IPS-18a (cell line): ENCODE results near the gene DSCAML1.

Experiments used
- H3K27ac ChIP-seq: one replicate; pipeline ENCODE4 v1.5.1; 2013; ENCODE audit warnings: low read length
- H3K27me3 ChIP-seq: one replicate; pipeline ENCODE4 v1.6.1; 2013; ENCODE audit warnings: mild to moderate bottlenecking, low read length; ENCODE audit not compliant: control insufficient read depth, insufficient read depth
- H3K36me3 ChIP-seq: one replicate; pipeline ENCODE4 v1.6.1; 2013; ENCODE audit warnings: low read depth, low read length; ENCODE audit not compliant: control insufficient read depth
- H3K4me1 ChIP-seq: one replicate; pipeline ENCODE4 v1.6.1; 2013; ENCODE audit warnings: low read depth, low read length; ENCODE audit not compliant: control insufficient read depth
- H3K4me3 ChIP-seq: one replicate; pipeline ENCODE4 v1.5.1; 2013; ENCODE audit warnings: low read length
- H3K9ac ChIP-seq: one replicate; pipeline ENCODE4 v1.6.1; 2013; ENCODE audit warnings: mild to moderate bottlenecking, low read length, moderate library complexity
- H3K9me3 ChIP-seq: one replicate; pipeline ENCODE4 v1.6.1; 2013; ENCODE audit warnings: low read depth, low read length; ENCODE audit not compliant: control insufficient read depth

Gene DSCAML1

GRCh38 chr11:117572129-117572528, 224.9 kb downstream of the DSCAML1 start:
- Histone ChIP-seq H3K27me3 (no peaks in the 10 kb centered on the region), H3K4me1 (no peaks in the 10 kb centered on the region), H3K4me3 (no peak overlapping the region), H3K36me3 (no peaks in the 10 kb centered on the region), H3K9ac (no peak overlapping the region), H3K27ac (no peak overlapping the region), H3K9me3 (no peaks in the 10 kb centered on the region)

- Histone ChIP-seq H3K4me3 (no peak overlapping the region), H3K4me1 (no peaks in the 10 kb centered on the region), H3K9me3 (no peaks in the 10 kb centered on the region), H3K27me3 (no peaks in the 10 kb centered on the region), H3K27ac (no peak overlapping the region), H3K36me3 (no peaks in the 10 kb centered on the region), H3K9ac (no peak overlapping the region)
Observed at GRCh38 chr11:117570701-117571100, 226.3 kb downstream of the DSCAML1 start.

DNA sequence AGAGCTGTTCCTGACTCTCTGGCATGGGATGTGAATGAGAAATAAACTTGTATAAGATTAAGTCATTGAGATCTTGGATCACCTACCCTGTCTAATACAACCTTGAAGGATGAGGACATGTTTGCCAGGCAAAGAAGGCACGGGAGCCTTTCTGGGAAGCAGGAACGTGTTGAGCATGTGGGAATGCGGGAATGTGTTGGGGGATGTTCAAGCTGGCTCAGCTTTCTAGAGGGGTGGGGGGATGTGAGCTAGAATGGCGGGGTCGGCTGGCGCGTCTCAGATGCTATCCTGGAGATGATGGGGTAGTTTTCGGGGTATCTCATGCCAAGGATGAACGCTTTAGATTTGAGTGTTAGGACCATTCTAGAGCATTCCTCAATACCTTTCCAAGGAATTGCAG, 227.1 kb downstream of the DSCAML1 start:
- no peaks in the 10 kb centered on the region for H3K4me1 ChIP-seq
- H3K4me3 ChIP-seq, result no peak overlapping the region
- H3K36me3 ChIP-seq, result no peaks in the 10 kb centered on the region
- H3K27me3 ChIP-seq, result no peaks in the 10 kb centered on the region
- H3K27ac ChIP-seq, result no peak overlapping the region
- H3K9ac ChIP-seq, result no peak overlapping the region
- H3K9me3 ChIP-seq, result no peaks in the 10 kb centered on the region

DNA sequence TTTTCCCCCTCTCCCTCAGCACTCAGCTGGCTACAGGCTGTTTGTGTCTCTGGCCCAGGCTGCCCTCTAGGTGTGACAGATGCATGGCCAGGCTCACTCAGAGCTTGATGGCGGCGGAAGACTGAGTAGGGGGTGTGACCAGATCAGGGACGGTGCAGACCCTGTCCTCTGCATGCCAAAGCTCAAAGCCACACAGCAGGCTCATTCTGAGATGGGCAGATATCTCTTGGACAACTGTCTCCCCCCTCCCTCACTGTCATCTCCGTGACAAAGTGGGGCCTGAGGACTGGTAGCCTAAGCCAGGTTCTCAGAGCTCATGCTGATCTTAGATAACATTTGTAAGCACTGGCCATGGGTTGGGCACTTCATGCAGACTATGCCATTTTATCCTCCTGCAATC, 231.3 kb downstream of the DSCAML1 start:
- H3K27me3 ChIP-seq, result no peaks in the 10 kb centered on the region
- H3K36me3 ChIP-seq, result no peaks in the 10 kb centered on the region
- no peaks in the 10 kb centered on the region for H3K9me3 ChIP-seq
- H3K4me1 ChIP-seq, result no peaks in the 10 kb centered on the region
- no peak overlapping the region for H3K9ac ChIP-seq
- no peak overlapping the region for H3K4me3 ChIP-seq
- H3K27ac ChIP-seq, result no peak overlapping the region

GRCh38 chr11:117564321-117564720, 232.7 kb downstream of the DSCAML1 start:
- Histone ChIP-seq H3K4me3 (no peak overlapping the region), H3K4me1 (peaks cover 12% of the 10 kb centered on the region), H3K27me3 (no peaks in the 10 kb centered on the region), H3K36me3 (no peaks in the 10 kb centered on the region), H3K9ac (no peak overlapping the region), H3K9me3 (no peaks in the 10 kb centered on the region), H3K27ac (no peak overlapping the region)

DNA sequence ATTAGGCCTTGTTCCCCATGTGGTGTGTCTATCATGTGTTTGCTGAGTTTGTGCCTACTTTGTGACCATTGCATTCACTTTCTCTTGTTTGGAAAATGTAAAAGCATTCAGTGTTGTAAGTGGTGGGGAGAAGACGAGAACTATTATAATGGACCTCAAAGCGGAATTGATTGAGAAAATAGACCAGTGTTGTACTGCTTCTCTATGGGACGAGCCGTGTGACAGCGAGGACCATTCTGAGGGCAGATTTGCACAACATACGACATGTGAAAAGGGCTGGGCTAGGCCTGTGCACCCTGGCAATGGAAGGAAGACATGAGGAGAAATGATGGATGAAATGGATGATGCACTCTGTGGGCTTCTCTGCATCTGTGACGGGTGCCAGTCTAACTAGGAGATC, 233.5 kb downstream of the DSCAML1 start:
- no peaks in the 10 kb centered on the region for H3K27me3 ChIP-seq

GRCh38 chr11:117562136-117562535, 234.9 kb downstream of the DSCAML1 start:
- no peaks in the 10 kb centered on the region for H3K9me3 ChIP-seq
- H3K4me3 ChIP-seq, result no peak overlapping the region
- H3K27me3 ChIP-seq, result no peaks in the 10 kb centered on the region
- peaks cover 16% of the 10 kb centered on the region for H3K4me1 ChIP-seq
- H3K9ac ChIP-seq, result no peak overlapping the region
- no peaks in the 10 kb centered on the region for H3K36me3 ChIP-seq
- no peak overlapping the region for H3K27ac ChIP-seq

More for the DNA sequence above, 233.5 kb downstream of the DSCAML1 start:
- Histone ChIP-seq H3K27ac (no peak overlapping the region), H3K9ac (no peak overlapping the region), H3K9me3 (no peaks in the 10 kb centered on the region), H3K36me3 (no peaks in the 10 kb centered on the region), H3K4me3 (no peak overlapping the region), H3K4me1 (peaks cover 14% of the 10 kb centered on the region)

DNA sequence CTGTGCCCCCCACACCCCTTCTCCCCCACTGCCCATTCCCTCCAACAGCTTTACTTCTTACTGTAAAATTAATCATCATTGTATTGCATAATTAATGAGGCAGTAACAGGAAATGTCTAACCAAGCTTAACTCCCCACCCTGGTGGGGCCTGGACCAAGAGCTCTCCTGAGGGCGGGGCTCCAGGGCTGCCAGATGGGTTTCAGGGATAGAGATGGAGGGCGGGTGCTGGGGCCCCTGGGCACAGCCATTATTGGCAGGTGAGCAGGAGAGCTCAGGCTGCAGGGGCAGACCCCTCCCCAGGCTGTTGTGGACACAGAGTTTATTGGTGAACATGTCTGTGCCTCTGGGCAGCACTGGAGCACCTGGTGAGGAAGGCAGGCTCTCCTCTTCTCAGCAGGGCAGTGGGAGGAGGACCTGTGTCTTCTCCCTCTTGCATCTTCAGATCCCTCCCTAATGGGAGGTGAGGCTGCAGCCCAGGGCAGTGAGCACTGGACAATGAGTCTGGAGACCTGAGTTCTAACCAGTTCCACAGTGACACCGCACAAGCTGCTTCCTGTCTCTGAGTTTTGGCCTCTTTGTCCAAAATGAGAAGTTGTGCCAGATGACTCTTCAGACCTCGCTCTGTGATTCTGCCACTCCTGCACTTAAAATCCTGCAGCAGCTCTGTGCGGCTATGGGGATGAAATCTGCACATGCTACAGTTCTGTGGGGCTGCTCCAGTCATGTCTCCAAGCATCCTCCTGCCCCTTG, 236.1 kb downstream of the DSCAML1 start:
- H3K9ac ChIP-seq, result no peak overlapping the region

DNA sequence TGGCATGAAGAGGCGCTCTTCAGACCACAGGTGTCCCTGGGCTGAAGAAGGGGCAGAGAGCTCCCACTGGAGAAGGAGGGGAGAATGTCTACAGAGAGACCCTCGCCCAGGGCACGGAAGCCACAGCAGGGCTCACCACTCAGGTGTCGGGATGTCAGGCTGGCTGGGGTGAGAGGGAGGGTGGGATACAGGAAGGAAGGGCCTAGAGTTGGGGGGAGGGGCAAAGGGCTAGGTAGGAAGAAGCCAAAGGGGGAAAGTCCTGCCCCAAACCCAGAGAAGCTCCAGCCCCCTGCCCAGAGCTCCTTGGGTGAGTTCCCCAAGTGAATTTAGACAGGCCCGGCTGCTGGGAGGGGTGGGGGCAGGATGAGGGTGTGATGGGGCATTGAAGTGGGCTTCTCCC, 237.3 kb downstream of the DSCAML1 start:
- peaks cover 18% of the 10 kb centered on the region for H3K4me1 ChIP-seq
- no peak overlapping the region for H3K27ac ChIP-seq
- no peak overlapping the region for H3K9ac ChIP-seq
- H3K36me3 ChIP-seq, result no peaks in the 10 kb centered on the region
- H3K4me3 ChIP-seq, result no peak overlapping the region
- no peaks in the 10 kb centered on the region for H3K27me3 ChIP-seq
- no peaks in the 10 kb centered on the region for H3K9me3 ChIP-seq

More for the DNA sequence above, 236.1 kb downstream of the DSCAML1 start:
- no peaks in the 10 kb centered on the region for H3K36me3 ChIP-seq
- H3K27me3 ChIP-seq, result no peaks in the 10 kb centered on the region
- no peak overlapping the region for H3K4me3 ChIP-seq
- no peak overlapping the region for H3K27ac ChIP-seq
- peaks cover 18% of the 10 kb centered on the region for H3K4me1 ChIP-seq
- no peaks in the 10 kb centered on the region for H3K9me3 ChIP-seq

DNA sequence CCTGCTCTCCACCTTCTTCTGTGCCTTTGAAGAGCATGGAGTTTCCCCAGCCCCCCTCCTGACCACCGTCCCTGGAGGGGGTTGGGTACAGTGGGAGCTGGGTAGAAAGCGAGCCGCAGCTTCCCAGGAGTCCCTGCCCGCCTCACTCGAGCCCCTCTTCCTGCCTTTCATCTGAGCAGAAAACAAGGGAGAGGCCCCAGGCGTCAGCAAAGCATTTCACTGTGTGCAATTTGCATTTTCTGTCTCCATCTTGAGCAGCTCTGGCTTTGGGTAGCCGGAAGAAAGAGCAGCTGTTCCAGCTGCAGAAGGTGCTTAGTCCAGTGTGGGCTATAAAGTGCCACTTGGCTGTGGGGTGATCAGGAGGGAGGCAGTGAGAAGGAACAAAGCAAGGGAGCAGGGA, 239.7 kb downstream of the DSCAML1 start:
- Histone ChIP-seq H3K4me3 (no peak overlapping the region), H3K36me3 (no peaks in the 10 kb centered on the region), H3K27ac (no peak overlapping the region), H3K27me3 (no peaks in the 10 kb centered on the region), H3K9ac (no peak overlapping the region), H3K9me3 (no peaks in the 10 kb centered on the region), H3K4me1 (peaks cover 18% of the 10 kb centered on the region)

DNA sequence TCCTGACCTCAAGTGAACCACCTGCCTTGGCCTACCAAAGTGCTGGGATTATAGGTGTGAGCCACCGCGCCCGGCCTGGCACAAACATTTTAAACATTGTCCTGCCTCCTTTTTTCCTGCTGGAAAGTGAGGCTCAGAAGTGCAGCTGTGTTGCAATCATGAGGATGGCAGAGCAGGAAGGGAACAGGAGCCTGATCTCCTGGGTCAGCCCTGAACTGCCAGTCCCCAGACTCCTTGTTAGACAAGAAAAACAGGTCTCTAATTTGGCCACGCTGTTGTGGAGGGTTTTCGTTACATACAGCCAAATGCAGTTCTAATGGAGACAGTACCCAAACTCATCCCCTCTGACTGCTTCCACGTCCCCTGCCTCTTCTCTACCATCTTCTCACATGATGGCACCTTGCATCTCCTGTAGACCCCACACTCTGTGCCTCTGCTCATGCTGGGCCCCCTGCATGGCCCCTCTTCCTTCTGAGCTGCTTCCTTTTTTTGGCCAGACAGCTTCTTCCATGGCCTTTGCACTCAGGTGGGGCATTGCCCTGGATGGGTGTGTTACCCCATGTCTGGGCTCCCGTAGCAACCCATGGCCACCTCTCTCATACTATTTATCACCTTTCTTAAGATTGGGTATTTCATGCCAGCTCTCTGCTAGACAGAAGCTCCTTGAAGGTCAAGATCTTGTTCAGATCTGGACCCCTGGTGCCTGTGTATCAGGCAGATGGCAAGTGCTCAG, 242.2 kb downstream of the DSCAML1 start:
- H3K27ac ChIP-seq, result no peak overlapping the region
- no peaks in the 10 kb centered on the region for H3K9me3 ChIP-seq
- H3K9ac ChIP-seq, result no peak overlapping the region
- no peaks in the 10 kb centered on the region for H3K27me3 ChIP-seq
- H3K4me1 ChIP-seq, result peaks cover 11% of the 10 kb centered on the region
- H3K4me3 ChIP-seq, result no peak overlapping the region
- no peaks in the 10 kb centered on the region for H3K36me3 ChIP-seq

- H3K27ac ChIP-seq, result no peak overlapping the region
- H3K27me3 ChIP-seq, result no peaks in the 10 kb centered on the region
- H3K36me3 ChIP-seq, result no peaks in the 10 kb centered on the region
- H3K9ac ChIP-seq, result no peak overlapping the region
- no peak overlapping the region for H3K4me3 ChIP-seq
- no peaks in the 10 kb centered on the region for H3K9me3 ChIP-seq
- peaks cover 6% of the 10 kb centered on the region for H3K4me1 ChIP-seq
Observed at GRCh38 chr11:117552626-117553025, 244.4 kb downstream of the DSCAML1 start.
